ENCODE data around the gene TIFAB. TPM values are rescaled to one million over a fixed set of nuclear protein-coding genes. Genes with fewer than 3 reads are reported as not detected.

TIFAB gene
- total RNA-seq, 2 experiments from 2014 or later = not detected

GRCh38 chr5:135489466-135490244 lies 37.5 kb upstream of the TIFAB start:
- ChIA-PET CTCF (interaction anchor here (0.7 to 1.4 kb wide), 3 partner anchors 23 to 339 kb away, joined by 3 to 4 read pairs (median 4); no protein-coding TSS in a partner anchor), POLR2A (no interaction called here)
- Mint-ChIP-seq H3K27me3 (peaks cover 78% of the 10 kb centered on the region), H3K4me1 (ENCODE audit: low read depth) (peaks cover 3% of the 10 kb centered on the region), H3K9me3 (no peaks in the 10 kb centered on the region), H3K4me3 (no peak overlapping the region), H3K27ac (no peak overlapping the region), H3K36me3 (no peaks in the 10 kb centered on the region)
- DNase-seq = no peak
- intact Hi-C loops (cut with micrococcal nuclease) = loop anchor here (5.0 kb wide), 1 partner anchor 58 kb away; no protein-coding TSS in a partner anchor

- Mint-ChIP-seq H3K9me3 (no peaks in the 10 kb centered on the region), H3K36me3 (no peaks in the 10 kb centered on the region), H3K4me1 (ENCODE audit: low read depth) (peaks cover 3% of the 10 kb centered on the region), H3K27me3 (peaks cover 74% of the 10 kb centered on the region), H3K4me3 (no peak overlapping the region), H3K27ac (no peak overlapping the region)
- intact Hi-C loops (cut with micrococcal nuclease) = loop anchor here (5.0 kb wide), 1 partner anchor 58 kb away; no protein-coding TSS in a partner anchor
- POLR2A ChIA-PET = no interaction called here
- DNase-seq = no peak
- CTCF ChIA-PET = interaction anchor here (1.3 kb wide), 1 partner anchor 77 kb away, joined by 6 read pairs; no protein-coding TSS in a partner anchor
These were observed 36.7 kb upstream of the TIFAB start for GRCh38 chr5:135488727-135489465.

- Mint-ChIP-seq H3K27me3 (peaks cover 70% of the 10 kb centered on the region), H3K4me3 (no peak overlapping the region), H3K27ac (no peak overlapping the region), H3K36me3 (no peaks in the 10 kb centered on the region), H3K9me3 (no peaks in the 10 kb centered on the region), H3K4me1 (ENCODE audit: low read depth) (peaks cover 3% of the 10 kb centered on the region)
- ChIA-PET POLR2A (no interaction called here), CTCF (interaction anchor here (1.0 to 1.3 kb wide), 3 partner anchors 21 to 78 kb away, joined by 3 to 6 read pairs (median 3); no protein-coding TSS in a partner anchor)
- no peak for DNase-seq
- intact Hi-C loops (cut with micrococcal nuclease) = loop anchor here (5.0 kb wide), 1 partner anchor 59 kb away; no protein-coding TSS in a partner anchor
These were observed 35.8 kb upstream of the TIFAB start for GRCh38 chr5:135487839-135488514.

DNA sequence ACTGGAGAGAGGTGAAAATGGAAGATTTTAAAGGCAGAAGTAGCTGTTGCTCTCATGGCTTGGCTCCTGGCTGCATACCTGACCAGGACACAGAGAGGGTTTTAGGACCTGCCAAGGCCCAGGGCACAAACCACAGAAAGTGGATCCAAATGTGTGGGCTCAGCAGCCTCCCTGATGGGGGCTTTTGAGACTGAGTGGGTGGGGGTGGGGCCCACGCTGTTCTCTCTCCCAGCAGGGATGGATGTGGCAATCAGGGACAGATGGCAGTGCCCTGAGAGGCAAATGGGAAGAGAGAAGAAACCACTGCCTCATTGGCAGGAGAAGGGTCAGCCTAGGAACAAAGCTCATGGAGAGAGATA lies 34.9 kb upstream of the TIFAB start:
- no peak for DNase-seq
- H3K27me3 Mint-ChIP-seq = peaks cover 61% of the 10 kb centered on the region
- no peak overlapping the region for H3K27ac Mint-ChIP-seq
- ChIA-PET POLR2A (no interaction called here), CTCF (interaction anchor here (1.0 kb wide), 2 partner anchors 20 to 73 kb away, joined by 3 read pairs; no protein-coding TSS in a partner anchor)
- no peak overlapping the region for H3K4me3 Mint-ChIP-seq
- intact Hi-C loops (cut with micrococcal nuclease) = loop anchor here (5.0 kb wide), 1 partner anchor 60 kb away; no protein-coding TSS in a partner anchor
- peaks cover 3% of the 10 kb centered on the region for H3K4me1 Mint-ChIP-seq (ENCODE audit: low read depth)
- no peaks in the 10 kb centered on the region for H3K36me3 Mint-ChIP-seq
- H3K9me3 Mint-ChIP-seq = no peaks in the 10 kb centered on the region

DNA sequence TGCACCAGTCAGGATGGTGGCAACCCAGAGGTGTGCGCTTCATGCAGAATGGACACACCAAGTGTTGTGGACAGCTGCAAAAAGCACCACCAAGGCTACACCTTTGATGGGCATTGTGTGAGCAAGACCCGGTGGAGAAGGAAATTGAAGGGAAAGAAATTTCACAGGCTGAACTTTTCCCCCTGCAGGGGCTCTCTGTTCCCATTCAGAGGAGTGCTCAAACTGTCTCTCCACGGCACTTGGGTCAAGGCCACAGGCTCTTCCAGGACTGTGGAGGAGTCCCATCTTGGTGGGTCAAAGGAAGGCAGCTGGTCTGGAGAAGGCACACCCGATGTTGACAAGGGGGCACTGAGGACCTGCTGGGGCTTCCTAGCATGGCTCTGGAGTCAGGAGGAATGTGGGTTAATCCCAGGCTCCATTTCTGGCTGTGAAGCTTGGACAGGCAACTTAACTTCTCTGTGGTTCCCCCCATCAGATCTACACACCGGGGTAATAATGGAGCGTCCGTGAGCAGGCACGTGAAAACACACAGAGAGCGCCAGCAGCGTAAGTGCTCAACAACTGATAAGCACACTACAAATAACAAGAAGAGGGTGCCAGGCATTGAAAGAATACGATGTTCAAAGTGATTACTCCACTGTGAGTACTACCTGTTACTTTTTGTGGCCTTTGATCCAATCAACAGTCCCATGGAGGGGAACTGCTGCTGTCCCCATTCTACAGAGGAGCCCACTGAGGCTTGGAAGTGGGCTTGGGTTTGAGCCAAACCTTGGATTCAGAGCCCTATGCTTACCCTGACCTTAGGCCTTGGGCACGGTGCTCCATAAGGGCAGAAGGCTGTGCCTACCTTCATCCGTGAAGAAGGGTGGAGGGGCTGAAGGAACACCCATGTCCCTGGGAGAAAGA lies 34.2 kb upstream of the TIFAB start:
- H3K36me3 Mint-ChIP-seq = no peaks in the 10 kb centered on the region
- H3K4me3 Mint-ChIP-seq = no peak overlapping the region
- POLR2A ChIA-PET = no interaction called here
- intact Hi-C loops (cut with micrococcal nuclease) = loop anchor here (5.0 kb wide), 1 partner anchor 61 kb away; no protein-coding TSS in a partner anchor
- no peaks in the 10 kb centered on the region for H3K9me3 Mint-ChIP-seq
- no peak for DNase-seq
- H3K27me3 Mint-ChIP-seq = peaks cover 57% of the 10 kb centered on the region
- CTCF ChIA-PET = interaction anchor here (1.0 kb wide), 2 partner anchors 20 to 74 kb away, joined by 3 read pairs; no protein-coding TSS in a partner anchor
- H3K4me1 Mint-ChIP-seq (ENCODE audit: low read depth) = peaks cover 3% of the 10 kb centered on the region
- no peak overlapping the region for H3K27ac Mint-ChIP-seq

- Mint-ChIP-seq H3K27me3 (peaks cover 43% of the 10 kb centered on the region), H3K36me3 (no peaks in the 10 kb centered on the region), H3K4me3 (no peak overlapping the region), H3K4me1 (ENCODE audit: low read depth) (no peaks in the 10 kb centered on the region), H3K27ac (no peak overlapping the region), H3K9me3 (no peaks in the 10 kb centered on the region)
- ChIA-PET POLR2A (no interaction called here), CTCF (no interaction called here)
- DNase-seq = no peak
- intact Hi-C loops (cut with micrococcal nuclease) = loop anchor here (5.0 kb wide), 1 partner anchor 63 kb away; no protein-coding TSS in a partner anchor
These were observed 32.5 kb upstream of the TIFAB start for GRCh38 chr5:135484674-135485086.

- DNase-seq = no peak
- POLR2A ChIA-PET = no interaction called here
- H3K4me3 Mint-ChIP-seq = no peak overlapping the region
- no peaks in the 10 kb centered on the region for H3K4me1 Mint-ChIP-seq (ENCODE audit: low read depth)
- no peaks in the 10 kb centered on the region for H3K36me3 Mint-ChIP-seq
- intact Hi-C loops (cut with micrococcal nuclease) = no loop called here
- H3K27me3 Mint-ChIP-seq = peaks cover 36% of the 10 kb centered on the region
- CTCF ChIA-PET = no interaction called here
- no peaks in the 10 kb centered on the region for H3K9me3 Mint-ChIP-seq
- H3K27ac Mint-ChIP-seq = no peak overlapping the region
These were observed 31.1 kb upstream of the TIFAB start for GRCh38 chr5:135483254-135483653.

- Mint-ChIP-seq H3K4me1 (ENCODE audit: low read depth) (no peaks in the 10 kb centered on the region), H3K27me3 (peaks cover 28% of the 10 kb centered on the region), H3K36me3 (no peaks in the 10 kb centered on the region), H3K4me3 (no peak overlapping the region), H3K9me3 (no peaks in the 10 kb centered on the region), H3K27ac (no peak overlapping the region)
- intact Hi-C loops (cut with micrococcal nuclease) = no loop called here
- ChIA-PET CTCF (no interaction called here), POLR2A (no interaction called here)
- DNase-seq = no peak
These were observed 30.3 kb upstream of the TIFAB start for GRCh38 chr5:135482381-135482933.

DNA sequence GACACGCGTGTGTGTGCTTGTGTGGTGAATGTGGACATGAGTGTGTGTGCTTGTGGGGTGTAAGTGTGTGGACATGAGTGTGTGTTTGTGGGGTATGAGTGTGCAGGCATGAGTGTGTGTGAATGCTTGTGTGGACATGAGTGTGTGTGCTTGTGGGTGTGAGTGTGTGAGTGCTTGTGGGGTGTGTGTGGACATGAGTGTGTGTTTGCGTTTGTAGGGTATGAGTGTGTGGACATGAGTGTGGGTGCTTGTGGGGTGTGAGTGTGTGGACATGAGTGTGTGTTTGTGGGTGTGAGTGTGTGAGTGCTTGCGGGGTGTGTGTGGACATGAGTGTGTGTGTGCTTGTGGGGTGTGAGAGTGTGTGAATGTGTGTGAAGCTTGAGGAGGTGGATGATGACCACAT lies 29.8 kb upstream of the TIFAB start:
- no peaks in the 10 kb centered on the region for H3K4me1 Mint-ChIP-seq (ENCODE audit: low read depth)
- H3K36me3 Mint-ChIP-seq = no peaks in the 10 kb centered on the region
- intact Hi-C loops (cut with micrococcal nuclease) = no loop called here
- ChIA-PET POLR2A (no interaction called here), CTCF (no interaction called here)
- H3K9me3 Mint-ChIP-seq = no peaks in the 10 kb centered on the region
- H3K27me3 Mint-ChIP-seq = peaks cover 23% of the 10 kb centered on the region
- H3K4me3 Mint-ChIP-seq = no peak overlapping the region
- H3K27ac Mint-ChIP-seq = no peak overlapping the region
- no peak for DNase-seq

DNA sequence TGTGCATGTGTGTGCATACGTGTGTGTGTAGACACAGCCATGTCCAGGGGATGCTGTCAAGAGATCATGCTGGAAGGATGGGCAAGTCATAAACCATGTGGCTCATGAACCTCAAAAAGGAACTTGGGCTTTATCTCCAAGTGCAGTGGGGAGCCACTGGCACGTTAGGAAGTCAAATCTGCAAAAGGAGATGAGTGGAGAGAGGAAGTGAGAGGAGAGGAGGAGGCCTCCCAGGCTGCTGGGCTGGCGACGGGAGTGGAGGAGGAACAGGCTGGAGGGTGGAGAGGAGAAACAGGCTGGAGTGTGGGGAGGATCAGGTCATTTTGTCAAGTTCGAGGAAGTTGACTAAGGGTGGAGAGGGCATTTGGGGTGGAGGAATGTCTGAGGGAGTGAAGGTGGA lies 29.2 kb upstream of the TIFAB start:
- Mint-ChIP-seq H3K36me3 (no peaks in the 10 kb centered on the region), H3K27ac (no peak overlapping the region), H3K4me3 (no peak overlapping the region), H3K4me1 (ENCODE audit: low read depth) (no peaks in the 10 kb centered on the region), H3K27me3 (peaks cover 18% of the 10 kb centered on the region), H3K9me3 (no peaks in the 10 kb centered on the region)
- no peak for DNase-seq
- CTCF ChIA-PET = no interaction called here
- intact Hi-C loops (cut with micrococcal nuclease) = no loop called here
- POLR2A ChIA-PET = no interaction called here

DNA sequence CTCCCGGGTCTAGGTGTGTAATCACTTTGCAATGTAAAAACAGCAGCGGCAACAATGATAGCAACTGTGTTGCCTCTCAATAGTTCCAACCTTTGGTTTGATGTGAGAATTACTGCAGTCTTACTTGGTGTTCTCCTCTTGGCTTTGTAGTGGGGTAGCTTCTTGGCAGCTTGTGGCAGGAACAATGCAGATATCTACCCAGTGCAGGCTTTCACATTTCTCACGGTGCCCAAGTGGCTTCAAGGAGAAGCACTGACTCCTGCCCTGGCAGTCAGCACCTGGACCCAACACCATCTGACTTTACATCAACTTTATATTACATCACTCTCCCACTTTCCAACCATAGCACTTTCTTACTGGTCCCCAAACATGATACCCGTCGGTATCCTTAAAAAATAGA lies 28.4 kb upstream of the TIFAB start:
- H3K4me1 Mint-ChIP-seq (ENCODE audit: low read depth) = no peaks in the 10 kb centered on the region
- DNase-seq = no peak
- intact Hi-C loops (cut with micrococcal nuclease) = no loop called here
- H3K9me3 Mint-ChIP-seq = no peaks in the 10 kb centered on the region
- no peak overlapping the region for H3K27ac Mint-ChIP-seq
- ChIA-PET CTCF (interaction anchor here (1.0 kb wide), 1 partner anchor 86 kb away, joined by 5 read pairs; no protein-coding TSS in a partner anchor), POLR2A (no interaction called here)
- H3K36me3 Mint-ChIP-seq = no peaks in the 10 kb centered on the region
- no peak overlapping the region for H3K4me3 Mint-ChIP-seq
- peaks cover 10% of the 10 kb centered on the region for H3K27me3 Mint-ChIP-seq
